Tibial artery (tissue), 4 donors: ENCODE data around the gene XRCC3.

ENCODE experiments used
- DNase-seq, 2 donors: peaks; one replicate each; pipeline ENCODE4 v3.0.0-alpha.2; 2019
- H3K27ac ChIP-seq, 2 donors: fragments of 200-600 bp; sonication (generic) in 1 of 2; 1 replicate in 1 of 2; 2 replicates in 1 of 2; pipeline ENCODE4 v1.5.1; 2018 to 2019; ENCODE audit warnings: mild to moderate bottlenecking in 1 of 2
- H3K27me3 ChIP-seq, 2 donors: fragments of 200-600 bp; sonication (generic) in 1 of 2; one replicate each; pipeline versions ENCODE4 v1.5.1 to v1.6.0; 2016 to 2019
- H3K36me3 ChIP-seq, 3 donors: fragments of 200-600 bp; sonication (generic) in 2 of 3; one replicate each; pipeline ENCODE4 v1.5.1; 2016 to 2019; ENCODE audit warnings: mild to moderate bottlenecking in 2 of 3
- H3K4me1 ChIP-seq, 4 donors: fragments of 200-600 bp; sonication (generic) in 2 of 4; 1 replicate in 3 of 4; 2 replicates in 1 of 4; pipeline ENCODE4 v1.5.1; 2016 to 2019
- H3K4me3 ChIP-seq, 2 donors: fragments of 200-600 bp; sonication (generic) in 1 of 2; 1 replicate in 1 of 2; 2 replicates in 1 of 2; pipeline ENCODE4 v1.5.1; 2018 to 2019; ENCODE audit warnings: mild to moderate bottlenecking in 2 of 2
- H3K9me3 ChIP-seq, 3 donors: fragments of 200-600 bp; sonication (generic) in 1 of 3; one replicate each; pipeline ENCODE4 v1.5.1; 2016 to 2019
- intact Hi-C: fragments of 100-400 bp; cut with DNase I; formaldehyde crosslinking; loops from one replicate; pipeline ENCODE4 v1.15.0; 2023; ENCODE audit warnings: low total_unique reads
- TF ChIP-seq, protein P1 (sequence below), 2 experiments: fragments of 200-600 bp in 1 of 2; fragments of 450-650 bp in 1 of 2; IDR thresholded peaks; one replicate each; pipeline ENCODE4 v1.5.1; 2017 to 2019; ENCODE audit warnings: antibody characterized with exemption in 2 of 2, mild to moderate bottlenecking in 1 of 2, moderate library complexity in 1 of 2

Gene XRCC3

DNA sequence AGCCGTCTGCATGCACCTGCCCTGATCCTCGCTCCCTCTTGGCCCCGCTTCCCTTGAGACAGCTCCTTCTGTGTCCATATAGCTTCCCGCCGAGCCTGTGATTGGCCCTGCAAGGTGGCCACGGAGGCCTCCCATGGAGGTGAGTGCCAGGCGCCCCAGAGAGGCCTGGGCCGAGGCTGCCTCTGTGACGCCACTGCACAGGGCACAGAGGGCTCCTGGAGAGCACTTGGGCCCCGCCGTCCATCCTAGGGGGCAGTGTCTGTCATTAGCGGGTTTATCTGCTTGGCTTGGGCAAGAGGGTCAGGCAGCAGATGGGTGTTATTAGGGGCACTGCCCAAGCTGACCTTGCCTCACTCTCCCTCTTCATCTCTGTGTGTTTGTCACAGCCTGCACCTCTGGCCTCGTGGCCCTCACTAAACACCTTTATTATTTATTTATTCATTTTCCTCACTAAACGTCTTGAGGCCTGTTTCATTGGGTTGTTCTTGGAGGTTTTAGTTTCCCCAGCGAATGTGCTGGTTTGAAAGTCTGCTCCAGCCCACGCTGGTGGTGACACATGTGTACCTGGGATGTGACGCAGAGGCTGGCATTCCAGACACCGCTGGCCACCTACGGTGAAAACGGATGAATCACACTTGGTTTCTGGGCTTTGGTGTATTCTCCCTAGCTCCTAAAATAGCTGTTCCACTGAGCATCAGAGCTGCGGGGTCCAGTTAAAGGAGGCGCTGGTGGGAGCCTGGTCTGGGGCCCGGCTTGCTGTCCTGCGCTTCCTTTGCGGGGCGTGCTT lies 6.3 kb upstream of the XRCC3 start:
- TF ChIP-seq, protein P1, sequence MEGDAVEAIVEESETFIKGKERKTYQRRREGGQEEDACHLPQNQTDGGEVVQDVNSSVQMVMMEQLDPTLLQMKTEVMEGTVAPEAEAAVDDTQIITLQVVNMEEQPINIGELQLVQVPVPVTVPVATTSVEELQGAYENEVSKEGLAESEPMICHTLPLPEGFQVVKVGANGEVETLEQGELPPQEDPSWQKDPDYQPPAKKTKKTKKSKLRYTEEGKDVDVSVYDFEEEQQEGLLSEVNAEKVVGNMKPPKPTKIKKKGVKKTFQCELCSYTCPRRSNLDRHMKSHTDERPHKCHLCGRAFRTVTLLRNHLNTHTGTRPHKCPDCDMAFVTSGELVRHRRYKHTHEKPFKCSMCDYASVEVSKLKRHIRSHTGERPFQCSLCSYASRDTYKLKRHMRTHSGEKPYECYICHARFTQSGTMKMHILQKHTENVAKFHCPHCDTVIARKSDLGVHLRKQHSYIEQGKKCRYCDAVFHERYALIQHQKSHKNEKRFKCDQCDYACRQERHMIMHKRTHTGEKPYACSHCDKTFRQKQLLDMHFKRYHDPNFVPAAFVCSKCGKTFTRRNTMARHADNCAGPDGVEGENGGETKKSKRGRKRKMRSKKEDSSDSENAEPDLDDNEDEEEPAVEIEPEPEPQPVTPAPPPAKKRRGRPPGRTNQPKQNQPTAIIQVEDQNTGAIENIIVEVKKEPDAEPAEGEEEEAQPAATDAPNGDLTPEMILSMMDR (IDR thresholded peaks at IDR 0.05) = no peak
- no peaks in the 10 kb centered on the region for H3K9me3 ChIP-seq
- intact Hi-C loops = no loop called here
- H3K36me3 ChIP-seq = peaks cover 0 to 10% (median 6%) of the 10 kb centered on the region in 3 donors
- H3K4me1 ChIP-seq = peaks cover 3 to 93% (median 71%) of the 10 kb centered on the region in 4 donors
- no peak for DNase-seq
- no peak overlapping the region for H3K4me3 ChIP-seq
- no peaks in the 10 kb centered on the region for H3K27me3 ChIP-seq
- peak overlapping the region; percentile 86 to 91 for H3K27ac ChIP-seq

DNA sequence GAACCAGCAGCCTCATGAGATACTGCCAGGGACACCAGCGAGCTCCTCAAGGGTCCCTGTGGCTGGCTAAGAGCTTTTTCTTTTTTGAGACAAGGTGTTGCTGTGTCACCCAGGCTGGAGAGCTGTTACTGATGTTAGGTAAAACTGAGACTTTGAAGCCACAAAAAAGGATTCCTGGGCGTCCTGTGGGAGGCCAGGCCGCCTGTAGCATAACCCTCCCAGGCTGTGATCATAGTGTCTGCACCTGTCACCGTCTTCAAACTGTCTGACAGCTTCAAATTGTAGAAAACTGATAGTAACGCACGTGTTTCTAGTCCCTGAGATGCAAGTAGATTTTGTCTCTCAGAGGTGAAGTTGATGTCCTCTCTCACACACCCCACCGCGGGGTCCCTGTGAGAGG lies 4.5 kb upstream of the XRCC3 start:
- Histone ChIP-seq H3K27me3 (no peaks in the 10 kb centered on the region), H3K4me3 (no peak overlapping the region), H3K4me1 (peaks cover 3 to 82% (median 63%) of the 10 kb centered on the region in 4 donors), H3K27ac (peak overlapping the region; percentile 86 to 91), H3K9me3 (no peaks in the 10 kb centered on the region), H3K36me3 (no peaks in the 10 kb centered on the region)
- TF ChIP-seq, protein P1 (IDR thresholded peaks at IDR 0.05) = no peak
- DNase-seq = no peak
- intact Hi-C loops = loop anchor here (5.0 kb wide), 1 partner anchor 92 kb away; the partner anchor contains the start of gene KLC1

DNA sequence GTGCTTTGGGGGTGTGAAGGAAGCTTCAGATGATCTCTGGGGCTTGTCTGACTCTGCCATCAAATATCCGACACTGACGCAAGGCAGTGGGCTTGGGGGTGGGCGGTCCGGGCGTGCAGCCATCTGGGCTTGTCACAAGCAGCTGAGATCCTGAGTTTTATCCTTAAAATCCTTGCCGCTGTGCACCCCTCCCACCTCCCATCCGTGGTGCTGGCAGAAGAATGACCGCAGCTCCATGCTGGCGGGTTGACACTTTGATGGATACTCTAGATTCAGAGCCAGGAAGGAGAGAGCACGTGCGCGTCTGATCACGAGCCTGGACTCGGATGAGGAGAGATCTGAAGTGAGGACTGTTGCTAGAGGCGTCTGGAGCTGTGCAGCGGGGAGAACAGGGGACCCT lies 3.3 kb upstream of the XRCC3 start:
- intact Hi-C loops = loop anchor here (5.0 kb wide), 1 partner anchor 91 kb away; the partner anchor contains the start of gene KLC1
- TF ChIP-seq, protein P1 (IDR thresholded peaks at IDR 0.05) = no peak
- no peaks in the 10 kb centered on the region for H3K9me3 ChIP-seq
- DNase-seq = no peak
- H3K36me3 ChIP-seq = no peaks in the 10 kb centered on the region
- no peak overlapping the region for H3K4me3 ChIP-seq
- peak overlapping the region; percentile 35 to 91 for H3K27ac ChIP-seq
- no peaks in the 10 kb centered on the region for H3K27me3 ChIP-seq
- H3K4me1 ChIP-seq = peaks cover 0 to 77% (median 58%) of the 10 kb centered on the region in 4 donors

DNA sequence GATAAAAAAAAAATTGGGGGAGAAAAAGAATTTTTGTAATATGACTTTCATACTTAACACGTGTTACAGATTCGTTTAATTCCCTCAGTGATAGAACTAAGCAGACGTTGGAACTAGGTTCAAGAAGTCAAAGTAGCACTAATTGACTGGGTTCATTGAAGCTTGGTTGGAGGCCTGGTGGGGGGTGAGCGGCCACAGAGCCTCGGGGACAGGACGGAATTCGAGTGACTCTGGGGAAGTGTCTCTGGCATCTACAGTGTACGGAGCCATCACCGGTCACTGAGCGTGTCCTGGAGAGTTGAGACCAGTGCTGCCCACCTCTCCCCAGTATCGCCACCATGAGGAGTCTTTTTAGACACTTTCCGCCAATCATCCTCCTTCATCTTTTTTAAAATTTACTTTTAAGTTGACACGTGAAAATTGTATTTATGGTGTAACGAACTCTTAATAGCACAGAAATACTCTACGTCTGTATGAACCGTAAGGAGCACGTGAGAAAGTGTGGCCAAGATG lies 1.7 kb upstream of the XRCC3 start:
- Histone ChIP-seq H3K4me3 (peak overlapping the region; percentile 76 to 94), H3K4me1 (peaks cover 0 to 76% (median 58%) of the 10 kb centered on the region in 4 donors), H3K27me3 (no peaks in the 10 kb centered on the region), H3K36me3 (no peaks in the 10 kb centered on the region), H3K27ac (peak overlapping the region; percentile 80 to 93), H3K9me3 (no peaks in the 10 kb centered on the region)
- intact Hi-C loops = loop anchor here (5.0 kb wide), 1 partner anchor 90 kb away; the partner anchor contains the start of gene KLC1
- TF ChIP-seq, protein P1 (IDR thresholded peaks at IDR 0.05) = no peak
- no peak for DNase-seq

DNA sequence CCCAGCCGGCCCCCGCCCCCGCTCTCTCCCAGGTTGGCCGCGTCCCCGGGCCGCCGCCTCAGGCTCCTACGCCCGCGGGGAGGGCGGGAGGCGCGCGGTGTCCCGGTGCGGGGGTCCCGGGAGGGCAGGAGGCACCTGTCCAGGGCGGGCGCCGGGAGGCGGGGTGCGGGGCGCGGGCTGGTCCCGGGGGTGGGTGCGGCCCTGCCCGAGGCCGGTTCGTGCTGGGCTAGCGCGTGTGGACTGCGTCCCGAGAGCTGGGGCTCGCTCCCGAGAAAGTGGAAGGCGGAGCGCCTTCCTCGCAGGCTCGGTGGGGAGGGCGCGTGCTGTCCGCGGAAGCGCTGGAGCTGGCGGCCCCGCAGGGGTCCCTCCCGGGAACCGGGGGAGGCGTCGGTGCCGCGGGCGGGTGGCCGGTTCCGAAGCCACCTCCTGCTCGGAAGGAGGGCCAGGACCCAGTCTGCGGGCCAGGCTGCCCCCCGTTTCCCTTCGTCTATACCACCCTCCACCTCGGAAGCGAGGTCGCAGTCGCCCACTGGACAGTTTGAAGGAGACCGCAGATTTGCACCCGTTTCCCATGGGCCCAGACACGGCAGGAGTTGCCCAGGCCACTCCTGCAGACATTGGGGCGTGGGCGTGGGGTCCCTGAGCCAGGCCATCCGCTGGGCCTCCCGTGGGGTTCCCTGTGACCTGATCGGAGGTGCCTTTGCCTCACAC lies 995 bp upstream of the XRCC3 start:
- no peaks in the 10 kb centered on the region for H3K27me3 ChIP-seq
- DNase-seq = no peak
- intact Hi-C loops = loop anchor here (5.0 kb wide), 1 partner anchor 89 kb away; the partner anchor contains the start of gene KLC1
- TF ChIP-seq, protein P1 (IDR thresholded peaks at IDR 0.05) = no peak
- H3K9me3 ChIP-seq = no peaks in the 10 kb centered on the region
- peak overlapping the region; percentile 76 to 94 for H3K4me3 ChIP-seq
- H3K27ac ChIP-seq = peak overlapping the region; percentile 80 to 93
- H3K36me3 ChIP-seq = no peaks in the 10 kb centered on the region
- peaks cover 0 to 76% (median 62%) of the 10 kb centered on the region in 4 donors for H3K4me1 ChIP-seq
